ENCODE data around the gene WDR36.

GRCh38 chr5:111113678-111114077 lies 21.5 kb downstream of the WDR36 start:
- TF ChIP-seq, protein P1, sequence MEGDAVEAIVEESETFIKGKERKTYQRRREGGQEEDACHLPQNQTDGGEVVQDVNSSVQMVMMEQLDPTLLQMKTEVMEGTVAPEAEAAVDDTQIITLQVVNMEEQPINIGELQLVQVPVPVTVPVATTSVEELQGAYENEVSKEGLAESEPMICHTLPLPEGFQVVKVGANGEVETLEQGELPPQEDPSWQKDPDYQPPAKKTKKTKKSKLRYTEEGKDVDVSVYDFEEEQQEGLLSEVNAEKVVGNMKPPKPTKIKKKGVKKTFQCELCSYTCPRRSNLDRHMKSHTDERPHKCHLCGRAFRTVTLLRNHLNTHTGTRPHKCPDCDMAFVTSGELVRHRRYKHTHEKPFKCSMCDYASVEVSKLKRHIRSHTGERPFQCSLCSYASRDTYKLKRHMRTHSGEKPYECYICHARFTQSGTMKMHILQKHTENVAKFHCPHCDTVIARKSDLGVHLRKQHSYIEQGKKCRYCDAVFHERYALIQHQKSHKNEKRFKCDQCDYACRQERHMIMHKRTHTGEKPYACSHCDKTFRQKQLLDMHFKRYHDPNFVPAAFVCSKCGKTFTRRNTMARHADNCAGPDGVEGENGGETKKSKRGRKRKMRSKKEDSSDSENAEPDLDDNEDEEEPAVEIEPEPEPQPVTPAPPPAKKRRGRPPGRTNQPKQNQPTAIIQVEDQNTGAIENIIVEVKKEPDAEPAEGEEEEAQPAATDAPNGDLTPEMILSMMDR (IDR thresholded peaks at IDR 0.05; ENCODE audit: low read depth, low read length, poor library complexity, severe bottlenecking): no peak
- TF ChIP-seq EZH2phosphoT487 (IDR thresholded peaks at IDR 0.05; ENCODE audit: borderline replicate concordance, low read length): no peak
